ENCODE data around the gene ZMIZ1. TPM values are rescaled to one million over a fixed set of nuclear protein-coding genes. Genes with fewer than 3 reads are reported as not detected.
A peak's percentile ranks its signal among the peaks of the same experiment; 100 is the strongest.

ZMIZ1 gene
- polyA plus RNA-seq, 3 donors from 2014 or later = 1.2 to 9.5 (median 1.8) TPM

- H3K27me3 Mint-ChIP-seq (ENCODE audit: low read depth in 3 of 3) = peaks cover 5 to 12% (median 9%) of the 10 kb centered on the region in 3 donors
- no peaks in the 10 kb centered on the region for H3K36me3 Mint-ChIP-seq
- H3K27ac Mint-ChIP-seq = peak overlapping the region in 2 of 6 donors; percentile 45 to 70
- no peaks in the 10 kb centered on the region for H3K9me3 Mint-ChIP-seq
- H3K4me3 Mint-ChIP-seq = peak overlapping the region in 3 of 5 donors; percentile 30 to 40 (median 39)
- H3K4me1 Mint-ChIP-seq = peaks cover 75 to 86% of the 10 kb centered on the region in 2 donors
- DNase-seq = no peak
Observed at GRCh38 chr10:79103129-79103528, 34.4 kb downstream of the ZMIZ1 start.

DNA sequence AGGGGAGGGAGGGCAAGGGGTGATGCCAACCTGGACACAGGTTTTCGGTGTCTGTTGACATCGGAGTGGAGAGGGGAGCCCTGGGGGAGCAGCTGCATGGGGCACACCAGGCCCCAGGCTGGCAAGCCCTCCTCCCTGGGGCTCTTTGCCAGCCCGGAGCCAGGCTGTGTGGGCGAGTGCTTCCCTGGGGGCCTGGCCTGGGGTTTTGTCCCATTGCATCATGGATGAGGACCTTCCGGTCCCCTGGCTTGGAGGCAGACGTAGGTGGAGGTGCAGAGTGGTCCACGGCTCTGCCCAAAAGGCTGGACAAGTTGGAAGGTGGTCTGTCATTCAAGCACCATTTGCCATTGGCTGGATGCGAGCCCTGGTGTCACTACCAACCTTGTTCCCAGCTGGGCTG, 34.8 kb downstream of the ZMIZ1 start:
- Mint-ChIP-seq H3K9me3 (no peaks in the 10 kb centered on the region), H3K4me3 (peak overlapping the region in 1 of 5 donors; percentile 30), H3K4me1 (peaks cover 79 to 84% of the 10 kb centered on the region in 2 donors), H3K27ac (no peak overlapping the region), H3K27me3 (ENCODE audit: low read depth in 3 of 3) (peaks cover 5 to 12% (median 9%) of the 10 kb centered on the region in 3 donors), H3K36me3 (no peaks in the 10 kb centered on the region)
- no peak for DNase-seq

DNA sequence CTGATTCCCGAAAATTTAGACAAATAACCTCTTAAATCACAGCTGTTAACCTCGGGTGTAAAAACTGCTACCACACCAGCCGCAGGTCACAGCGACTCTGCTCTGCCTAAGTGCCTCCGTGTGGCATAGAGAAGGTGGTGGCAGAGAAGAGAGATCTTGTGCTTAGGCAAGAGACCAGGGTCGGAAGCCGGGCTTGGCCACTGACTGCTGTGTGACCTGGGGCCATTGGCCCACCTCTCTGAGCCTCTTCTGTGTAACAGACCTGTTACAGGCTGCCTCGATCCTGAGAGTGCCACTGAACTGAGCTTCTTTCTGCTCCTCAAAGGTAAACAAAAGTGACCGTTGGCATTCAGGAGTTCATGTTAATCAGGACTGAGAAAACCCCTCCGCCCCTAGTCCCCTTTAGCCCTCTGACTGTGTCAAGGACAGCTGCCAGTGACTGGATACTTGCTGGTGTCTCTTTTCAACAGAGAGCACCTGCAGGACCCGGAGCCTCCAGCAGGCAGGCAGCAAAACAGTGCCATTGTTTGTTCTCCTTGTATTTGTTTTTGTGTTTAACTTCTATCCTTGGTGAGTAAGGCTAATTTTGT, 36.5 kb downstream of the ZMIZ1 start:
- H3K4me3 Mint-ChIP-seq = peak overlapping the region; percentile 3 to 72 (median 47)
- H3K4me1 Mint-ChIP-seq = peaks cover 80 to 85% of the 10 kb centered on the region in 2 donors
- peaks cover 5 to 12% (median 9%) of the 10 kb centered on the region in 3 donors for H3K27me3 Mint-ChIP-seq (ENCODE audit: low read depth in 3 of 3)
- peak overlapping the region in 1 of 6 donors; percentile 43 for H3K27ac Mint-ChIP-seq
- DNase-seq = peak; percentile 14 to 37 (median 26)
- H3K9me3 Mint-ChIP-seq = no peaks in the 10 kb centered on the region
- H3K36me3 Mint-ChIP-seq = no peaks in the 10 kb centered on the region

DNA sequence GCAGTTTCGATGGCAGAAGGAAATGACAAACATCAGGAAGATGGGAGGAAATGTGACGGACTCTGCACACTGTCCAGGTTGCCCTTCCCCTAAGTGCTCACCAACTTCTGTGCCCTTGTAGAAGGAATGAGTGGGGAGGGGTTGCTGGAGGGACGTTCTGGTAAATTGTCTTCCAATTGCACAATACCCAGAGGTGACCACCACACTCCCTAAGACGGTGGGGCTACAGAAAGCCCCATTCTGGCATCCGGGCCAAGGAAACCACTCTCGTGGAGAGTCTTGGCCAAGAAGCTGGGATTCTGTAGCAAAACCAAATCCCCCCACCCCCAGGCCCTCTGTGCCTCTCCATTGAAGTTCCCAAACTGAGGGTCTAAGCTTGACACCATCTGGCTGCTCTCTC, 37.1 kb downstream of the ZMIZ1 start:
- Mint-ChIP-seq H3K9me3 (no peaks in the 10 kb centered on the region), H3K27ac (peak overlapping the region in 1 of 6 donors; percentile 27), H3K27me3 (ENCODE audit: low read depth in 3 of 3) (peaks cover 5 to 12% (median 9%) of the 10 kb centered on the region in 3 donors), H3K36me3 (no peaks in the 10 kb centered on the region), H3K4me1 (peaks cover 76 to 79% of the 10 kb centered on the region in 2 donors), H3K4me3 (peak overlapping the region in 1 of 5 donors; percentile 13)
- no peak for DNase-seq

DNA sequence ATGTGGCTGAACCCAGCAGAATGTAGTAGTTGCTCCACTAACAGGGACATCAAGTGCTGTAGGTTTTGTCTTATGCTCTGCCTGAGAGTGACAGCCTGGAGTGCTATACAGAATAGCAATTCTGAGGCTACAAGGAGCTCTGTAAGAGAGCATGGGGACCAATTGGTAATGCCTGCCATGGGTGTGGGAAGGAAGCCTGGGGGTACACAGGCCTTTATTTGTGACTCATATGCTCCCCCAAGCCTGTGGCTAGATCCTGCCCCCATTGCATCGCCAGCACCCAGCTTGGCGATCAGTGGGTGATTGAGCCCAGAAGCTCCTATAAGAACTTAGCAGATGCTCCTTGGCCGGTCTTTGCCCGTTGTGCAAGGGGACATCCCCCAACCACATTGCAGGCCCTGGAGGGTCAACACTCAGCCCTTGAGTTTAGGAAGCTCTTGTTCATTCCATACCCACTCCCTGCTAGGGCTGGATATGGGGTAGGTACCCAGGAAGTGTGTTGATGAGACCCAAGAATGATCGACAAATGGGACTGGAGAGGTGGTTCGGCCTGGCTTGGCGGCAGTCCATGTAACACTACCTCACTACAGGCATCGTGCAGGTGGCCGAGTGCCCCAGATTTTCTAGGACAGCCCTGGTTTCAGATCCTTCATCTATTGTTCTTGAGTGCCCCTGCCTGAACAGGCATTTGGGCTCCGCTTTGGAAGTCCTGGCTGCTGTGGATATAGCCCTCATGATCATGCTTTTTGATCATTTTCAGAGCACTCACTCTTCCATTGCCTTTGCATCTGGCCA, 37.7 kb downstream of the ZMIZ1 start:
- no peaks in the 10 kb centered on the region for H3K9me3 Mint-ChIP-seq
- peak overlapping the region in 1 of 6 donors; percentile 27 for H3K27ac Mint-ChIP-seq
- peaks cover 6 to 12% (median 9%) of the 10 kb centered on the region in 3 donors for H3K27me3 Mint-ChIP-seq (ENCODE audit: low read depth in 3 of 3)
- peak overlapping the region in 1 of 5 donors; percentile 13 for H3K4me3 Mint-ChIP-seq
- H3K36me3 Mint-ChIP-seq = no peaks in the 10 kb centered on the region
- no peak for DNase-seq
- H3K4me1 Mint-ChIP-seq = peaks cover 69 to 73% of the 10 kb centered on the region in 2 donors

- Mint-ChIP-seq H3K27ac (no peak overlapping the region), H3K4me1 (peaks cover 69 to 74% of the 10 kb centered on the region in 2 donors), H3K27me3 (ENCODE audit: low read depth in 3 of 3) (peaks cover 8 to 13% (median 8%) of the 10 kb centered on the region in 3 donors), H3K36me3 (no peaks in the 10 kb centered on the region), H3K9me3 (no peaks in the 10 kb centered on the region), H3K4me3 (no peak overlapping the region)
- no peak for DNase-seq
Observed at GRCh38 chr10:79107736-79108264, 39.0 kb downstream of the ZMIZ1 start.

DNA sequence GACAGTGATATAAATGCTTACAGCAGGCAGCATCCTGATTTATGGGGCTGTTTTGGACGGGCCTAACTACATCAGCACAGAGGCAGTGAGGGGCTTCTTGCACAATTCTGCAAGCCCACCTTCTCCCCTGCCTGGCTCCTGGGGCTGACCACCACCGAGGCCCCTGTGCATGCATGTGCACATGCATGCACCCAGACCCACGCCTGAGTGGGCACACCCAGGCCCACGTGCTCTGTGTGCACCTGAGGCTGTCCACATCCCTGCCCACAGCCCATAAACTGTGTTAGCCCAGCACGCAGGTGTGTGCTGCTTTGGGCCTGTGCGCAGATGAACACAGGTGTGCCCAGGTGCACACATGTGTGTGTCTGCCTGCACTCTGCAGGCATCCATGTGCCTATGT, 40.0 kb downstream of the ZMIZ1 start:
- no peak overlapping the region for H3K4me3 Mint-ChIP-seq
- no peaks in the 10 kb centered on the region for H3K9me3 Mint-ChIP-seq
- no peak for DNase-seq
- peaks cover 70 to 74% of the 10 kb centered on the region in 2 donors for H3K4me1 Mint-ChIP-seq
- peaks cover 7 to 13% (median 8%) of the 10 kb centered on the region in 3 donors for H3K27me3 Mint-ChIP-seq (ENCODE audit: low read depth in 3 of 3)
- no peaks in the 10 kb centered on the region for H3K36me3 Mint-ChIP-seq
- H3K27ac Mint-ChIP-seq = no peak overlapping the region

DNA sequence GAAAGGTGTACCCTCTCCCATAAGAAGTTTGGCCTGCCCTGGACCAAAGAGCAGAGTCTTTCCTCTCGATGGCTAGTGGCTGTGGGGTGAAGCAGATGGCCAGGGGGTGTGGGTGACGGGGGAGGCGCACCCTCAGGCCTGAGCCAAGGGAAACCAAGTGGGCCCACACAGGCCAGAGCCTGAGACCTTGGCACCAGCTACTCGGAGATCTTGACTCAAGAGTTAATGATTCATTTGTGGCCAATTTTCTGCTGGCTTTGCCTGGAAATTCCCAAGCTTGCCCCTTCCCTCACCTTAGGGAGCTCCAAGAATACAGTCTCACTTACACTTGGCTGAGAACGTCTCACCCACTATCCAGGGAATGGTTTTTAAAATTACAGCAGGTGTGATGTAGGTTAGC, 42.7 kb downstream of the ZMIZ1 start:
- peaks cover 70 to 74% of the 10 kb centered on the region in 2 donors for H3K4me1 Mint-ChIP-seq

DNA sequence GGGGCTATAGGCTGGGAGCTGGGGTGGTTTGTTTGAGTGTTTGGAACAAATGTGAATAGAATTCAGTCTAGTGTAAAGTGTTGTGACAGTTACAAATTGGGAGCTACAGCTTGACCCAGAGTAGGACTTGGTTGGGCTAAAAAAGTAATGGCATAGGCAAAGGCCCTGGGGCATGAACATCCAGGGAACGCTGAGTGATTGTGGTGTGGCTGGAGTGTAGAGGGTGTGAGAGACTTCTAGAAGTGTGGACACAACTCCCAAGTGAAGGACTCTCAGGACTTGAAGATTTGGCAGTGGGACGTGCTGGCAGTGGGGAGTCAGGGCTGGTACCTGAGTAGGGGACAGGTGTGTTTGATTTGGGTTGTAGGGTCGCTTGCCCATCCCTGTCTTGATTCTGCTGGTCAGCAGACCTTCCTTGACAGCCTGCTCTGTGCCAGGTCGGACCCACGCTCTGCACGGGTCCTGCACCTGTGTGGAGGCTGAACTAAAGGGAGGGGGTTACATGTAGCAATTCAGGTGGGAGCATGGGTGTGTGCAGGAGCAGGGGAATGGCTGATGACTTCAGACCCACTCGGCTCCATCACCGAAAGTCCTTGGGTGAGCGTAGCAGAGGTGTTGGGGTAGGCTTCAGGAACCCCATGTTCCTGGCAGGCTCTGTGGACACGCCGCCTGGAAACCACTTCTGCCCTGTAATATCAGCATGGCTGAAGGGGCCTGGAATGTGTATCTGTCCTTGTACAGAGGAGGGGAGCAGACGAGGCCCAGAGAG, 43.3 kb downstream of the ZMIZ1 start:
- DNase-seq = no peak
- peak overlapping the region in 3 of 6 donors; percentile 20 to 62 (median 60) for H3K27ac Mint-ChIP-seq
- peak overlapping the region in 2 of 5 donors; percentile 21 to 29 for H3K4me3 Mint-ChIP-seq
- peaks cover 4 to 9% (median 7%) of the 10 kb centered on the region in 3 donors for H3K27me3 Mint-ChIP-seq (ENCODE audit: low read depth in 3 of 3)
- H3K4me1 Mint-ChIP-seq = peaks cover 70 to 75% of the 10 kb centered on the region in 2 donors
- no peaks in the 10 kb centered on the region for H3K36me3 Mint-ChIP-seq
- H3K9me3 Mint-ChIP-seq = no peaks in the 10 kb centered on the region

More for the DNA sequence above, 42.7 kb downstream of the ZMIZ1 start:
- Mint-ChIP-seq H3K4me3 (no peak overlapping the region), H3K36me3 (no peaks in the 10 kb centered on the region), H3K9me3 (no peaks in the 10 kb centered on the region), H3K27me3 (ENCODE audit: low read depth in 3 of 3) (peaks cover 4 to 9% (median 7%) of the 10 kb centered on the region in 3 donors), H3K27ac (no peak overlapping the region)
- no peak for DNase-seq

DNA sequence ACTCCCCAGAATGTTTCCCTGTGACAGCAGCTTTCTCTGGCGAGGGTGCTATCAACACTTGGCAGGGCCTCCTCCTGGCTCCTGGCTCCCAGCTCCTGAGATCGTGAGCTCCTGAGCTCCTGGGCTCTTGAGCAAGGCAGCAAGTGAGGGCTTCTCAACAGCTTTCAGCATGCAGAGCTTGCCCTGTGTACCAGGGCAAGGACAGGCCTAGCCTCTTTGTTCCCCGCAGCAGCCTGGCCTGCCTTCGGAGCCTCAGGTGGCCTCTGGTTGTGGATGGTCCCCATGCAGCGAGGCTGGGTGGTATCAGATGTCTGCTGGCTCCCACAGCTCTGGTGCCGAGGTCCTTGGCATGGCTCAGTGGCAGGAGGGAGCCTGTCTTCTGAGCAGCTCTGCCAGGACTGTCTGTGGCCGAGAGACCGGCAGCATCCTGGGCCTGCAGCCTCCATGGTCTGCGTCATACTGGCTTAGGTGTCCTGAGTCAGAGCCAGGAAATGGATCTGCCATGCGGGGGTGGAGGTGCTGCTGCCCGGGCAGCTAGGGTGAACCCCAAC, 44.2 kb downstream of the ZMIZ1 start:
- peak; percentile 3 to 21 (median 12) for DNase-seq
- Mint-ChIP-seq H3K4me3 (peak overlapping the region in 1 of 5 donors; percentile 29), H3K36me3 (no peaks in the 10 kb centered on the region), H3K4me1 (peaks cover 73 to 75% of the 10 kb centered on the region in 2 donors), H3K27ac (peak overlapping the region in 5 of 6 donors; percentile 13 to 67 (median 55)), H3K9me3 (no peaks in the 10 kb centered on the region), H3K27me3 (ENCODE audit: low read depth in 3 of 3) (peaks cover 3 to 6% (median 3%) of the 10 kb centered on the region in 3 donors)

DNA sequence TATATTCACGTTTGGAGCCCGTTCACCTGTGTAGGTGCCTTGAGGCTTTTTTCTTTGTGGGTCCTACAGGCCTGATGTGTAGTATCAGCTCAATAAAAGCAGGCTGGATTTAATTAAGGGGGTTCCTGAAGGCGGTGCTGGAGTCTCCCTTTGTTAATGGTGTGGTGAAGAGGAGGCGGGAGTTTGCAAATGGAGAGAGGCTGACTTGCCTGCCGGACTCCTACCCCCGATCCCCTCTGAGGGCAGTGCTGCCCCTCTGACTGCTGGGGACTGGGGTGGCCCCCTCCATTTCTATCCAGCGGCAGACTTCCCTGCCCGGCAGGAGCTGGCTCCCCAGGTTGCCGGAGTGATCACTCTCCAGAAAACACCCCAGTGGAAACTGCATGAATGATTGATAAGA, 45.1 kb downstream of the ZMIZ1 start:
- H3K4me3 Mint-ChIP-seq = peak overlapping the region in 2 of 5 donors; percentile 17 to 70
- no peak for DNase-seq
- no peaks in the 10 kb centered on the region for H3K36me3 Mint-ChIP-seq
- peaks cover 1 to 6% (median 3%) of the 10 kb centered on the region in 3 donors for H3K27me3 Mint-ChIP-seq (ENCODE audit: low read depth in 3 of 3)
- H3K9me3 Mint-ChIP-seq = no peaks in the 10 kb centered on the region
- H3K27ac Mint-ChIP-seq = peak overlapping the region in 5 of 6 donors; percentile 25 to 87 (median 67)
- H3K4me1 Mint-ChIP-seq = peaks cover 75 to 76% of the 10 kb centered on the region in 2 donors

DNA sequence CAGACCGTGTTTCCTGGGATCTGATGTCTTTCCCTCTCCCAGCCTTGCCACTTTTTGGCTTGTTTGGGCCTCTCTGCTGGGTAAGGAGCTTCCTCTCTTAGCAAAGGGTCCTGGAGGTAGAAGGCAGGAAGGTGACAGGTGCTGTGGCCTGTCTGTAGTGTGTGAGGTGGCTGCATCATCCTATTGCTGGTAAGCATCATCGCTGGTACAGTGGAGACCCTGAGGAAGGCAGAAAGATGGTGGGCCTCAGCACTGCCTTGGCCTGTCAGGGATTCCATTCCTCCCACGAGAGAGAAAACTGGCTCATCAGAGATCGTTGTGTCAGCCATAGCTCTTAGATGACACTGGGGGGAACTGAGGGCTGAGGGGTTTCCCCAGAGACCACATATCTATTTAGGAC, 46.5 kb downstream of the ZMIZ1 start:
- peaks cover 0 to 4% (median 0%) of the 10 kb centered on the region in 3 donors for H3K36me3 Mint-ChIP-seq
- no peaks in the 10 kb centered on the region for H3K9me3 Mint-ChIP-seq
- peak overlapping the region; percentile 30 to 85 (median 80) for H3K4me3 Mint-ChIP-seq
- DNase-seq = no peak
- H3K27ac Mint-ChIP-seq = peak overlapping the region; percentile 14 to 90 (median 60)
- H3K4me1 Mint-ChIP-seq = peaks cover 82 to 83% of the 10 kb centered on the region in 2 donors
- H3K27me3 Mint-ChIP-seq (ENCODE audit: low read depth in 3 of 3) = peaks cover 1 to 6% (median 3%) of the 10 kb centered on the region in 3 donors

DNA sequence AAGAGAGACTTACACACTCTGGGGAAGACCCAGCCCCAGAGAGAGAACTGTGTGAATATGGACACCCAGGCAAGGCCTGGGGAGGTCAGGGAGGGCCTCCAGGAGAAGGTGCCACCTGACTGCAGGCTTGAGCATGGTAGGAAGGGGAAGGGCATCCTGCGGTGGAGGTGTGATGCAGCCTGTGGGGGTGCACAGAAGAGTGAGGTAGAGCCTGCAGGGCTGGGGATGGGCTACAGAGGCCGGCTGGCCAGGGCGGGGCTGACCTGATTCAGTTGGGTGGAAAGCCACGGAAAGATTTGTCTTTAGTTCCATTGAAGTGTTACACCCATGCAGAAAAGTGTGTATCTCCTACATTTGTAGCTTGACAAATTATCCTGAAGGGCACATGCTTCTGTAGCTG, 47.6 kb downstream of the ZMIZ1 start:
- DNase-seq = peak; percentile 60 to 63 (median 61)
- Mint-ChIP-seq H3K27ac (peak overlapping the region; percentile 68 to 90 (median 83)), H3K4me3 (peak overlapping the region; percentile 79 to 85 (median 80)), H3K36me3 (peaks cover 0 to 4% (median under 1%) of the 10 kb centered on the region in 3 donors), H3K27me3 (ENCODE audit: low read depth in 3 of 3) (peaks cover 1 to 6% (median 2%) of the 10 kb centered on the region in 3 donors), H3K9me3 (no peaks in the 10 kb centered on the region), H3K4me1 (peaks cover 85 to 91% of the 10 kb centered on the region in 2 donors)

Data from immature natural killer cell (primary cell).